CD14-positive monocyte (primary cell): ENCODE data around the gene TTLL6. TPM values are rescaled to one million over a fixed set of nuclear protein-coding genes. Genes with fewer than 3 reads are reported as not detected.

Experiments
- DNase-seq, 3 donors: peaks; one replicate each; pipeline ENCODE4 v3.0.0-alpha.2; 2011 to 2022
- H2AFZ ChIP-seq: 2 replicates; pipeline ENCODE4 v1.6.0; 2012; ENCODE audit warnings: mild to moderate bottlenecking, low read depth, low read length, inconsistent platforms; ENCODE audit not compliant: insufficient read depth, poor library complexity, severe bottlenecking
- H3K27ac ChIP-seq, 2 donors: 1 replicate in 1 of 2; 2 replicates in 1 of 2; pipeline ENCODE4 v1.5.1; 2012 to 2013; ENCODE audit warnings: low read length in 2 of 2, control low read depth in 1 of 2, inconsistent platforms in 1 of 2, low read depth in 1 of 2, mild to moderate bottlenecking in 1 of 2
- H3K27me3 ChIP-seq, 2 donors: one replicate each; pipeline versions ENCODE4 v1.6.0 to v1.6.1; 2011 to 2013; ENCODE audit warnings: low read length in 2 of 2; ENCODE audit not compliant: control insufficient read depth in 2 of 2, insufficient read depth in 2 of 2
- H3K36me3 ChIP-seq, 2 donors: replicated peaks in 1 of 2; 1 replicate in 1 of 2; 2 replicates in 1 of 2; pipeline versions ENCODE4 v1.5.1 to v1.6.1; 2012 to 2013; ENCODE audit warnings: low read length in 2 of 2, control low read depth in 1 of 2, inconsistent platforms in 1 of 2, mild to moderate bottlenecking in 1 of 2; ENCODE audit not compliant: insufficient read depth in 2 of 2, control insufficient read depth in 1 of 2
- H3K4me1 ChIP-seq, 2 donors: 1 replicate in 1 of 2; 2 replicates in 1 of 2; pipeline versions ENCODE4 v1.5.1 to v1.6.1; 2012 to 2013; ENCODE audit warnings: low read length in 2 of 2, control low read depth in 1 of 2, inconsistent platforms in 1 of 2, mild to moderate bottlenecking in 1 of 2, moderate library complexity in 1 of 2; ENCODE audit not compliant: insufficient read depth in 2 of 2, control insufficient read depth in 1 of 2
- H3K4me2 ChIP-seq: replicated peaks from 2 replicates; pipeline ENCODE3; 2012; ENCODE audit warnings: low read length, moderate library complexity, mild to moderate bottlenecking; ENCODE audit not compliant: poor library complexity, severe bottlenecking; ENCODE audit errors: extremely low read depth
- H3K4me3 ChIP-seq, 3 experiments: fragments of 200-600 bp in 1 of 3; sonication (generic) in 1 of 3; replicated peaks in 1 of 3; 1 replicate in 2 of 3; 2 replicates in 1 of 3; pipeline ENCODE4 v1.5.1; 2011 to 2013; ENCODE audit warnings: low read length in 3 of 3, mild to moderate bottlenecking in 3 of 3, control low read depth in 2 of 3, low read depth in 2 of 3, inconsistent platforms in 1 of 3, moderate library complexity in 1 of 3
- H3K79me2 ChIP-seq: 2 replicates; pipeline ENCODE4 v1.6.0; 2012; ENCODE audit warnings: mild to moderate bottlenecking, control low read depth, inconsistent platforms, low read length, moderate library complexity; ENCODE audit not compliant: insufficient read depth
- H3K9ac ChIP-seq: 2 replicates; pipeline ENCODE4 v1.6.0; 2017; ENCODE audit warnings: low read length, mild to moderate bottlenecking; ENCODE audit not compliant: insufficient read depth, poor library complexity, severe bottlenecking
- H3K9me3 ChIP-seq, 2 donors: replicated peaks in 1 of 2; 1 replicate in 1 of 2; 2 replicates in 1 of 2; pipeline versions ENCODE4 v1.5.1 to v1.6.1; 2012 to 2013; ENCODE audit warnings: low read length in 2 of 2, control low read depth in 1 of 2; ENCODE audit not compliant: control insufficient read depth in 1 of 2, insufficient read depth in 1 of 2
- H4K20me1 ChIP-seq: 2 replicates; pipeline ENCODE4 v1.6.0; 2012; ENCODE audit warnings: mild to moderate bottlenecking, low read length, control low read depth, moderate library complexity; ENCODE audit not compliant: insufficient read depth
- H3K27ac Mint-ChIP-seq, 7 donors: one replicate each; pipeline ENCODE4 v1.8.0; 2020; ENCODE audit warnings: mild to moderate bottlenecking in 7 of 7, mixed read lengths in 7 of 7, moderate library complexity in 6 of 7, inconsistent platforms in 2 of 7
- H3K27me3 Mint-ChIP-seq, 3 donors: one replicate each; pipeline ENCODE4 v1.8.0; 2021 to 2022; ENCODE audit warnings: low read depth in 3 of 3, mild to moderate bottlenecking in 3 of 3, mixed read lengths in 3 of 3, moderate library complexity in 3 of 3, inconsistent platforms in 1 of 3
- H3K36me3 Mint-ChIP-seq, 2 donors: one replicate each; pipeline ENCODE4 v1.8.0; 2020; ENCODE audit warnings: mixed read lengths in 2 of 2, inconsistent platforms in 1 of 2, mild to moderate bottlenecking in 1 of 2
- H3K4me1 Mint-ChIP-seq: one replicate; pipeline ENCODE4 v1.8.0; 2020; ENCODE audit warnings: mild to moderate bottlenecking, mixed read lengths
- H3K4me3 Mint-ChIP-seq, 2 donors: one replicate each; pipeline ENCODE4 v1.8.0; 2020; ENCODE audit warnings: mild to moderate bottlenecking in 2 of 2, mixed read lengths in 2 of 2, moderate library complexity in 1 of 2
- H3K9me3 Mint-ChIP-seq, 7 donors: one replicate each; pipeline ENCODE4 v1.8.0; 2020 to 2022; ENCODE audit warnings: mixed read lengths in 7 of 7, mild to moderate bottlenecking in 6 of 7, moderate library complexity in 6 of 7, inconsistent platforms in 2 of 7
- CTCF ChIP-seq: fragments of 200-600 bp; IDR thresholded peaks from one replicate; pipeline ENCODE4 v1.8.0; 2022; ENCODE audit warnings: antibody characterized with exemption, mild to moderate bottlenecking
- WGBS: methylation state at CpG from one replicate; pipeline ENCODE4 v1.1.5; 2013; ENCODE audit warnings: missing lambda C conversion rate; ENCODE audit not compliant: insufficient coverage; 5-methylcytosine and 5-hydroxymethylcytosine counted together
- intact Hi-C, 2 donors: fragments of 100-400 bp; cut with micrococcal nuclease; formaldehyde crosslinking; loops; one replicate each; pipeline versions ENCODE4 v1.15.0 to v1.15.1; 2023
- polyA plus RNA-seq, 3 donors: library from polyadenylated mRNA; depleted of rRNA in 1 of 3; unstranded in 2 of 3; stranded (reverse) in 1 of 3; fragments of 300-500 nt in 2 of 3; fragments of >200 nt in 1 of 3; fragmentation: Illumina TruSeq in 2 of 3; gene quantifications; 1 replicate in 2 of 3; 2 replicates in 1 of 3; pipeline ENCODE4 v1.2.3, GENCODE V29; 2012 to 2021

TTLL6 gene
- polyA plus RNA-seq, 3 donors, result not detected

- intact Hi-C loops, result loop anchor here in 1 of 2 donors (5.0 kb wide), 1 partner anchor 111 kb away; no protein-coding TSS in a partner anchor
- H3K27me3 ChIP-seq, result peaks cover 5 to 19% of the 10 kb centered on the region in 2 donors
- DNase-seq, result no peak
- no peaks in the 10 kb centered on the region for H3K9me3 ChIP-seq
- Mint-ChIP-seq H3K4me1 (peaks cover 6% of the 10 kb centered on the region), H3K27ac (no peak overlapping the region), H3K9me3 (no peaks in the 10 kb centered on the region), H3K4me3 (no peak overlapping the region), H3K36me3 (no peaks in the 10 kb centered on the region), H3K27me3 (peaks cover 21 to 58% (median 36%) of the 10 kb centered on the region in 3 donors)
- no peaks in the 10 kb centered on the region for H3K36me3 ChIP-seq
- H3K79me2 ChIP-seq, result no peaks in the 10 kb centered on the region
- no peak overlapping the region for H3K4me2 ChIP-seq
- H2AFZ ChIP-seq, result no peak overlapping the region
- H3K27ac ChIP-seq, result no peak overlapping the region
- TF ChIP-seq CTCF, result no peak
- 84% methylated on average over 5 of the region's 7 CpGs for WGBS
- H3K4me3 ChIP-seq, result no peak overlapping the region
- H3K4me1 ChIP-seq, result no peaks in the 10 kb centered on the region
- no peaks in the 10 kb centered on the region for H4K20me1 ChIP-seq
- no peak overlapping the region for H3K9ac ChIP-seq
Observed at GRCh38 chr17:48787828-48788227, 29.2 kb downstream of the TTLL6 start.

- Histone ChIP-seq H3K9ac (no peak overlapping the region), H3K9me3 (no peaks in the 10 kb centered on the region), H2AFZ (no peak overlapping the region), H4K20me1 (no peaks in the 10 kb centered on the region), H3K27ac (no peak overlapping the region), H3K27me3 (peaks cover 4 to 17% of the 10 kb centered on the region in 2 donors), H3K4me2 (no peak overlapping the region), H3K4me1 (no peaks in the 10 kb centered on the region), H3K4me3 (no peak overlapping the region), H3K79me2 (no peaks in the 10 kb centered on the region), H3K36me3 (no peaks in the 10 kb centered on the region)
- no peak for TF ChIP-seq CTCF
- H3K4me1 Mint-ChIP-seq, result no peaks in the 10 kb centered on the region
- no peak for DNase-seq
- peaks cover 19 to 43% (median 31%) of the 10 kb centered on the region in 3 donors for H3K27me3 Mint-ChIP-seq
- intact Hi-C loops, result no loop called here
- H3K27ac Mint-ChIP-seq, result no peak overlapping the region
- H3K9me3 Mint-ChIP-seq, result peaks cover 0 to 12% (median 7%) of the 10 kb centered on the region in 7 donors
- H3K4me3 Mint-ChIP-seq, result no peak overlapping the region
- no peaks in the 10 kb centered on the region for H3K36me3 Mint-ChIP-seq
Observed at GRCh38 chr17:48779421-48779820, 37.6 kb downstream of the TTLL6 start.
